SIG-M5 treated with dmso at 0.1 percent for 504 hours (cell line): Measurements from ENCODE around the gene CCDC69.
"Not testable (repeated sequence)": the region's sequence is repeated elsewhere in the genome, so short reads cannot be mapped to it uniquely, and the experiment has no call there.

Experiments used
- DNase-seq: peaks from one replicate; lab custom pipeline; 2025; ENCODE audit not compliant: unreplicated experiment; lab: John Stamatoyannopoulos, UW

CCDC69 gene, protein sequence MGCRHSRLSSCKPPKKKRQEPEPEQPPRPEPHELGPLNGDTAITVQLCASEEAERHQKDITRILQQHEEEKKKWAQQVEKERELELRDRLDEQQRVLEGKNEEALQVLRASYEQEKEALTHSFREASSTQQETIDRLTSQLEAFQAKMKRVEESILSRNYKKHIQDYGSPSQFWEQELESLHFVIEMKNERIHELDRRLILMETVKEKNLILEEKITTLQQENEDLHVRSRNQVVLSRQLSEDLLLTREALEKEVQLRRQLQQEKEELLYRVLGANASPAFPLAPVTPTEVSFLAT

DNA sequence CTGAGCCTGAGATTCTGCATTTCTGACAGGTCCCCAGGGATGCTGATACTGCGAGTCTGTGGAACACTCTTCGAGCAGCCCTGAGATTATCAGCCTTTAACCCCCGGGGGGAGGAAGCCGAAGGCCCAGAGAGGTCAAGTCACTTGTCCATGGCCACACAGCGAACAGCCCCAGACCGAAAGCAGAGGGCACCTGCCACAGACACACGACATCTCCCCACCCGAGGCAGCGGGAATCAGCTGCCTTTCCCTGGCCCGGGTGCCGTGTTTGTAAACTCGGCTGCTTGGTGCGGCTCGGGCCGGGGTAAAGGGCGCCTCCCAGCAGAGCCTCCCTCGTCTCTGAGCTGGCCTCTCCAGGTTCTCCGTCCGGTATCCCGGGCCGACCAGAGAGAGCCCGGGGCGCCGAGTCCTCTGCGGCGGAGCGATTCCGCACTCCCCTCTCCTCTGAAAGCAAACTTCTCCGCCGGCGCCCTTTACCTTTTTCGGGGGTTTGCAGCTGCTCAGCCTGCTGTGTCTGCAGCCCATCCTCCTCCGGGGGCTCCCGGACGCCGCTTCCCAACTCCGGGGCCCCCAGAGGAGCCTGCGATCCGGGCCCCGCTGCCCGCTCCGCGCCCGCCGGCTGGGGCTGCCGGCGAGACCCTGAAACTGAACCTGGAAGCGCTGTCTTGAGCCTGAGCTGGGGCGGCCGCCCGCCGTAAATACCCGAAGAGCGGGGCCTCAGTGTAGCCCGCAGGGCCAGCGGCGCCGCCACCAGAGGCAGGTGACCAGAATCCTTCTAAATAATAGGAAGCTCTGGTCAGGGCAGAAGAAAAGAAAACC lies at the start of gene CCDC69:
Gene CCDC69 (minus strand): TSS at position 646 of the 818 bp plus-strand sequence. CDS start 122 bp downstream, at position 524.
- DNase-seq = peak; percentile 69

DNA sequence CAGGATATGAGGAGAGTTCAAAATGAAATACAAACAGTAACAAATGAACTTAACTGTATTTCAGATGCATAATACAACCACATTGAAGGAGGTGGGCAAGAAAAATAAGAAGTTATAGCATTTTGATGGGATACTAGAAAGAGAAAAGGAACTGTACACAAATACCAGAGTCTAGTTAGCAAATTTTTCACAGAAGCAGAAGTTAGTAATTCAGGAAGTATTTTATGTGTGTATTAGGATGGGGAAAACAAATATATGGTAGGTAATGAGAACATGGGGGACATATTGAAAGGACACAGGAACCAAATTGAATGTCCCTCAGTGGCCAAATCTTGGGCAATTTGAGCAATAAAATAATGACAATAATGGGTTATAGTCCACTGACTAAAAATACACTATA lies 47.4 kb upstream of the CCDC69 start:
- DNase-seq = no peak

DNA sequence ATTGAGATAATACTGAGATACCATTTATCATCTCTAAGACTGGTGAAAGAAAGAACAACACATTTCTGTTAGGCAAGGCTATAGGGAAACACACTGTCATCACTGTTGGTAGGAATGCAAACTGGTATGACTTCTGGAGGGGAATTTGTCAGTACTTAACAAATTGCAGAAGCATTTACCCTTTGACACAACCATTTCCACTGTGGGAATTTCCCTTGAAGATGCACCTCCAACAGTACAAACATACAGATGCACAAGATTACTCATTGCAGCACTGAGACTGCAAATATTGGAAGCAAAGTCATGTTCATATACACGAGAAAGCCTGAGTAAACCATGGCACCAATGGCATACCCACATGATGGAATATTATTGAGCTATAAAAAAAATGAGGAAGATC lies 46.7 kb upstream of the CCDC69 start:
- no peak for DNase-seq

DNA sequence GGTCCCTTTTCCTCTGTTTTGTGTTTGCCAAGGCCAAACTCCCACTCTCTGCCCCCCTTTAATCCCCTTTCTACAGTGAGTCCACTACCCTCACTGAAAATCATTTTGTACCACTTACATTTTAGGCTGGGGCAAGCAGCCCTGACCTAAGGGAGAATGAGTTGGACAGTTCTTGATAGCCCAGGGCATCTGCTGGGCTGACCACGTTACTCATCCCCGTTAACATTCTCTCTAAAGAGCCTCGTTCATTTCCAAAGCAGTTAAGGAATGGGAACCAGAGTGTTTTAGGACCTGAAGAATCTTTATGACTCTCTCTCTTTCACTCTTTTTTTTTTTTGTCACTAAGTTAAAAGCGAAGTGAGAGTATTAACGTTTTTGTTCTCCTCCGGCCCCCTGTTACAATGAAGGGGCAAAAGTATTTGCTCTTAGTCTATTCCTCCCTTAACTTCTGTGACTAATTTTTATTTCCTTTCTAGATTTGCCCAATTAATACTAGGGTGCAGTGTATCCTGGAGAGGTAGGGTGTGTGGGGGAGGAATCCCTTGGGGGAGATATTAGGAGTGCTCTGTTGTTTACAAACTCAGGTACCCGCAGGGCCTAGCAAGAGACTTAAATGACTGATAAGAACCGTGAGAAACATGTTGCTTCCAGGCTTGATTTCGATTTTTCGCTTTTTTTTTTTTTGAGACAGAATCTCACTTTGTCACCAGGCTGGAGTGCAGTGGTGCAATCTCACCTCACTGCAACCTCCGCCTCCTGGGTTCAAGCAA lies 43.8 kb upstream of the CCDC69 start:
- no peak for DNase-seq

DNA sequence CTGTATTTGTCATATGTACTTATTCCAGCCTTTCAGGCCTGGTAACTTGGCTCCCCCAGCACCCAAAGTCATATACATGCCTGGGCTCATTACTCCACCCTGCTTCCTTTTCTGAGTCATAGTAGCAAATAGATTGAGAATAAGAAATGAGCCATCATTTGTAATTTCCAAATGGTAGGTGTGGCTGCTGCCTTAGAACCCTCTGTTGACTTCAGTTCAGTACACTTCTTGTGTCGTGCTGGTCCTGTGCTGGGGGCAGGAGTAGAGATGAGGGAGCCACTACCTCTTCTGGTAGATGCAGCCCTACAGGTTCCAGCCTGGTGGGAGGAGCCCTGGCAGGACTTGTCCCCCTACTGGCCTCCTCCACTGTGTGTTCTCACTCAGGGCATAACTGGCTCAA lies 40.2 kb upstream of the CCDC69 start:
- DNase-seq = peak; percentile 26

DNA sequence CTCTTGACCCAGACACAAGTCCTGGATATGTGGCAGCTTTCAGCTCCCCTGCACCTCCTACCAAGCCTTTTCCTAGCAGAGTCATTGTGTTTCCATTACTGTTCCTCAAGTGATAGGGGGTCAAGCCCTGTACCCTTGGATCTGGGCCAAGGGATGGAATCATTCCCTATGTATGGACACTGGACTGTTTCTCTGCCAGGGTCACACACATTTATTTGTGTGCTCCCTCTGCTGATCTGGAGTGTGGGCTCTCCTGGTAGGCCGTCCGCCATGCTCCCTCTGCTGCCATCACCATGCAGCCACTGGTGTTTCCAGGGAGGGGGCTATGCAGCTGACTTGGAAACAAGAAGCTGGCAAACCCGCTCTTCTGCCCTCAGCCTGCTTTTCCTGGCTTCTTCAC lies 38.6 kb upstream of the CCDC69 start:
- no peak for DNase-seq

DNA sequence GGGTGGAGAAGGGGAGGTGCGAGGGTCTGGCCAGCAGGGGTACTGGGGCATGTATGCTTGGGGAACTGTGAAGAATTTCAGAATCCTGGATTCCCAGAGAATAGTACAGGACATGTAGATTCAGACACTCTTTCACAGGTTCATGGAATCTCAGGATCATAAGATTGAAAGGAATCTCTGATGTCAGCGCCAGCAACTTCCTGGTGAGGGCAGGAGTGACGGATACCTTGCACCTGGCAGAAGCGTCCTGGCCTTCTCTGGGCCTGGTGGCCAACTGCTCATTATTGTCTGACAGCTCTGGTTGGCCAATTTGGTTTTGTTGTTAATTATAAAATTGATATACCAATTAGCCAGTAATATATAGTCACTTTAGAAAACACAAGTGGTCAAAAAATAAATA lies 36.0 kb upstream of the CCDC69 start:
- DNase-seq = no peak

DNA sequence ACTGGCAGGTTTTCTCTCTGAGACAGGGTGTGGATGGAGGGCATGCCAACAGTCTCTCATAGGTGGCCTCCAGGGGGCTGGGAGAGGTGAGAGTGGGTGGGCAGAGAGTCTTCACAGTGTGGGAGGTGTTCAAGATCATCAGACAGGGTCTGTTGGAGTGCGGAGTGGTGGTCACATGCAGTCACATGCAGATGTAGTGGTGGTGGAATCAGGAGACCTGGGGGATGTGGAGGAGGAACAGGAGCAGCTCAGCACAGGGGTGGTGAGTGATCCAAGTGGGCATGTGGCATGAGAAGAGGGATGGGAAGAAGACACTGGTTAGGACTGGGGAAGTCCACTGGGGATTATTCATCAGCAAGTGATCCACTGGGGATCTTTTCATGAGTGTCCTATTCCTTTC lies 34.9 kb upstream of the CCDC69 start:
- DNase-seq = no peak

DNA sequence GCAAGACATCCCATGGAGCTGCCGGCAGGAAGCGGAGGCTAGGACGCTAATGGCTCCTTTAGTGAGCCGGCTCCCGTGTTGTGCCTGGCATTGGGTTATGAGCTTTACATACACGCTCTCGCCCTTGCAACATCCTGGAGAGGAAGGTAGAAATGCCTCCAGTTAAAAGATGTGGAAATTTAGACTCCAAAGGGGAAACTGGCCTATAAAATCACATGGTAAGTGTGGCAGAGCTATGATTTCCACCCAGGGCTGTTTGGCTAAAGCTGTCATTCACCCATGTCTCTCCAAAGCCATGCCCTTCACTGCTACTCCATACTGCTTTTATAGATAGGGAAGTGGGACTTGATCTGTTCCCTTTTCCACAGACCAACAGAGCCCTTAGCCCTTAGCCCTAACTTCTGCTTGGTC lies 34.3 kb upstream of the CCDC69 start:
- DNase-seq = peak; percentile 58

DNA sequence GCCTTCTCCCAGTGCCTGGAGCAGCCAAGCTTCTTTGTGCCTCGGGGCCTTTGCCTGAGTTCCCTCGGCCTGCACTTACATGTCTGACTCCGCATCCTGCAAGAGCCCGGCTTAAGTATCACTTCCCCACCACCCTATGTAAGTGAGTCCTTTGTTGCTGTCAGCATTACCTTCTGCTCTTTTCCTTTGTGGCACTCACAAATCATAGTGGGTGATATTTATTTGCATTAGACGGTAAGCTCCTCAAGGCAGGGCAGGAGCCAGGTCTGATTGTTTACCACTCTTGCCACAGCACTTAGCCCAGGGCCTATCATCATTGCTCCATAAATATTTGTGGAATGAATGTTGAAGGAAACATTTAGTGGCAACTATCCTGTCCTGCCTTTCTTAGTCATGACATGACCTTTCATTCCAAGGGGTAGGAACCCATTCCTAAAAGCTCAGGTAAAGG lies 33.9 kb upstream of the CCDC69 start:
- peak; percentile 60 for DNase-seq

DNA sequence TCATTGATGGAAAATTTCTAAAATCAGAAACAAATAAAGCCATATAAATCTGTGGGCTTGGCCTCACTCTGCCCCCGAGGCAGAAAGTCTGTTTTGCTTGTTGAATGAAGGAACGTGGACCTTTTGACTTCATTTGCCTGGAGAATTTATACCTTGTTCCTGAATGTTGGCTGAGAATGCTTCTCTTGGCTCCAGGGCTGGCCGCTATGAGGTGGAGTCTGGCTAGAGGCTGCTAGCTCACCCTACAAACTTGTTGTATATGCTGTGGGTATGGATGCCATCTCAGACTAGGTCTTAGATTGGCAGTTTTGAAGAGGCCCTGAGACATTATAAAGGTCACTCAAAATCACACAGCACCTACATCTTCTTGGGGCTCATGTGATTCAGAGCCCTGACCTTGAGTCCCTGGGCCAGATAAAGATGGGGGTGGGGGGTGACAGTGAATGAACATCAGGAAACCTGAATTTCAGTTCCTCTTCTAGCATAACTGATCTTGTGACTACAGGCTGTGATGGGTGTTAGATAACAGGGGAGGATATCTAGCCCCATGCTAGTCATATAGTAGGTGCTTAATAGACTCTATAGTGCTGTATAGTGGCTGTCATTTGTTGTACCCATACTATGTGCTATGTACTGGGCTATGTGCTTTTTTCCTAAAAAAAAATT lies 31.9 kb upstream of the CCDC69 start:
- peak; percentile 73 for DNase-seq

DNA sequence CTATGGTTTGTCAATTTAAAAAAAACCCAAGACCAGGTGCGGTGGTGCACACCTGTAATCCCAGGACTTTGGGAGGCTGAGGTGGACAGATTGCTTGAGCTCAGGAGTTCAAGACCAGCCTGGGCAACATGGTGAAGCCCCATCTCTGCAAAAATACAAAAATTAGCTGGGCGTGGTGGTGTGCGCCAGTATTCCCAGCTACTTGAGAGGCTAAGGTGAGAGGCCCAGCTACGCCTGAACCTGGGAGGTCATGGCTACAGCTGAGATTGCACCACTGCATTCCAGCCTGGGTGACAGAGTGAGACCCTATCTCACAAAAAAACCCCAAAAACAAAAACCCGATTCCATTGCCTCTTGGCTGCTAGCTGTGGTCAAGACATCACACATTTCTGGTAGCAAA lies 31.1 kb upstream of the CCDC69 start:
- not testable (repeated sequence) for DNase-seq

DNA sequence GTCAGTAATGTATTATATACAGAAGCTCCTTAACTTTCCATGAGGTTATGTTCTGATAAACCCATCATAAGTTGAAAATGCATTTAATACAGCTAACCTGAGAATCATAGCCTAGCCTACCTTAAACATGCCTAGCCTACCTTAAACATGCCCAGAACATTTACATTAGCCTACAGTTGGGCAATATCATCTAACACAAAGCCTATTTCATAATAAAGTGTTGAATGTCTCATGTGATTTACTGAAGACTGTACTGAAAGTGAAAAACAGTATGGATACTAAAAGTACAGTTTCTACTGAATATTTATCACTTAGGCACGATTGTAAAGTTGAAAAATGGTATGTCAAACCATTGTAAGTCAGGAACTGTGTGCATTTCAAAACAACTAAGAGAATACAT lies 30.7 kb upstream of the CCDC69 start:
- DNase-seq = no peak

DNA sequence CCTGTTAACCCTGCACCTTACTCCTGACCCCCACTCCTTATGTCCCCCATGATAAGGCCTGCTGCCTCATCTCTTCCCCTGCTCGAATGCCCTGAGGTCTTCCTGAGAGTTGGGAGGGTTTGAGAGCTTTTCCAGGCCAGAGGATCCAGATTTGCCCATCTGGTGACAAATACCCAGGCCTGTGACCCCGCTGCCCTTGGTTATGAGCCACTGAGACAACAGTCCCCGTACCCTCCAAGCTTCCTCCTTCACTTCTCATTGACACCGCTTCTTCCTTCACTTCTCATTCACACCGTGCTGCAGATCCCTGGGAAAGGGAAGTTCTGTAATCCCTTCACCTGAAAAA lies 29.7 kb upstream of the CCDC69 start:
- no peak for DNase-seq

DNA sequence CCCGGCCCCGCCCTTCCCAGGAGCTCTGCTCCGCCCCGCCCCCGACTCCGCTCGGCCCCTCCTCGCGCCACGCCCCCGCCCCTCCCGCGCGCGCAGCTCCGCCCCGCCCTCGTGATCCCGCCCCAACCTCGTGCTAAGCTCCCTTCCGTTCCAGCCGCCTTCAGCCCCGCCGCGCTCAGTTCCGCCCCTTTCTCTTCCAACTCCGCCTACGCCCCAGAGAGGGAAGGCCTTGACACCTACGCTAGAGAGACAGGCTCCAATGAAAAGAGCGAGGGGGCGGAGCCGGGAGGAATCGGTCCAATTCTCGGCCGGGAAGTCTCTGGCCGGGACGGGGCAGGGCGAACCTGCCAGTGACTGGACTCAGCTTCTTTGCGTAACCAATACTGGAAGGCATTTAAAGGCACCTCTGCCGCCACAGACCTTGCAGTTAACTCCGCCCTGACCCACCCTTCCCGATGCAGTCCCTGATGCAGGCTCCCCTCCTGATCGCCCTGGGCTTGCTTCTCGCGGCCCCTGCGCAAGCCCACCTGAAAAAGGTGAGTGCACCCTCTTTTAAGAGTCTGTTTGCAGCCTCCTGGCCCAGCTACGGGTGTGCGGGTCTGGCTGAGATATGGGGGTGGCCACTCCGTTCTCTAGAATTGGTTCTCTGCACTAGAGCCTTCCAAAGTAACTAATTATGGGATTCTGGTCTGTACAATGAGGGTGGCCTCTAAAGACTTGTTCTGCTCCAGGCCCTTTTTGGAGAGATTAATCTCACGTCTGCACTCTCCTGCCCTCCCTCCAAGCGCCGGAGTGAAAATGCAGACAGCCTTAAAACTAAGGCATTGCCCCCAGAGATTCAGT lies 29.1 kb upstream of the CCDC69 start, which contains the start of gene GM2A:
Gene GM2A (plus strand): TSS at position 424 of the 843 bp plus-strand sequence. CDS start 32 bp downstream, at position 456.
- peak; percentile 100 for DNase-seq

DNA sequence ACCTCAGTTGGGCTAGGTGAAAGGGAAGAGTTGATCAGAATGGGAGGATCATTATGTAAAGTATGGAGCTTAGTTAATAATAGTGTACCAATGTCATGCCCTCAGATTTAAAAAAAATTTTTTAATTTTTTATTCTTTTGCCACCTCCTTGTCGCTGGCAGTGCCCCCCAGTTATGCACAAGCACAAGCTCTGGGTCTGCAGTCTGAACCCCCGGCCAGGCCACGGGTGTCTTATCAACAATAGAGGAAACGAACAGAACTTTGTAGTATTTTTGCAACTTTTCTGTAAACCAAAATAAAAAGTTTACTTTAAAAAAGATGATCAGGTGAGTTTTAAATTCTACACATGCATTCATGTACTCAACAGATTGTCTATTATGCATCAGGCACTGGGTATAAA lies 27.7 kb upstream of the CCDC69 start:
- DNase-seq = no peak

DNA sequence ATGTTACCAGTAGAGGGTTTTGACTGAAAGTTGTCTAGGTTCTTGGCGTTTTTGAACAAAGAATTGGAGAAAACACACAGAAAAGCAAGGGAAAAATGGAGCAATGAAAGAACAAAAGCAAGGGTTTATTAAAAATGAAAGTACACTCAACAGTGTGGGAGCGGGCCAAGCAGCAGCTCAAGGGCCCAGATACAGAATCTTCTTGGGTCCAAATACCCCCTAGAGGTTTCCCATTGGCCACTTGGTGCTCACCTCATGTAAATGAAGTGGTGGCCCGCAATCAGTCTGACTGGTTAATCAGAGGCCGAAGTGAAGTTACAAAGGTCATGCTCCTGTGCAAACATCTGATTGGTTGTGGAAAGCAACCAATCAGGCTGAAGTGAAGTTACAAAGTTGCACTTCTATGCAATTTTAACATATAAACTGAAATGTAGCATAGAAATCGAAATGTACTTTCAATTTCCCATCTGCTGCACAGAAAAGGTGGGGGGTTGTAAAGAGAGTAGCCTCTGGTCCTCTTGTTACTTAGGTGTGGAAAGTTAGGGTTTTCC lies 27.2 kb upstream of the CCDC69 start:
- no peak for DNase-seq

DNA sequence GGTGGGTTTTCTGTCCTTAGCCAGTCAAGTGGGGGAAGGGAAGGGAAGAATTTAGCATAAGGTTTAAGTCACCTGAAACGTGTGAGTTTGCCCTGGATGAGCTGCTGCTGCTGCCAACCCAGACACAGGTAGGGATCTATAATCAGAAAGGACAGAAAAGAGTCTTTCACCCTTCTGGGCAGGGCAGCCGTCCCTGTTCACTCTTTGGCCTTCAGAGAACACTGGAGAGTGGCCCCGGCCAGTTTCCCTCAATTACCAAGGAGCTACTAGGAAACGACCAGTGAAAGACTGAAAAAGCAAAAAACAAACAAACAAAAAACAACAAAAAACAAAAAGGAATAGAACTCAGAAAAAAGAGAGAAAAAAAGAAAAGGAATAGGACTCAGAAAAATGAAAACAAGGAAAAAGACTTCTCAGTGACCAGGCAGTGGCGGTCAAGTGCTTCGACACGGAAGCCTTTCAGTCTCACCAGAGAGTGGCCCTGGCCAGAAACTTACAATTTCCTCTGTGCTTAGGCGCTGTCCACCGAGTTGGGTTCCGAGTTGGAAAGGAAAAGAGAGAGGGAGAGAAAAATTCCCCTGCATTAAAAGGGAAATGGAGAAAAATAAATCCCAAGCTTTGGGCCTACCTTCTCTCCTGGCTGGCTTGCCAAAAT lies 26.6 kb upstream of the CCDC69 start:
- DNase-seq = no peak

DNA sequence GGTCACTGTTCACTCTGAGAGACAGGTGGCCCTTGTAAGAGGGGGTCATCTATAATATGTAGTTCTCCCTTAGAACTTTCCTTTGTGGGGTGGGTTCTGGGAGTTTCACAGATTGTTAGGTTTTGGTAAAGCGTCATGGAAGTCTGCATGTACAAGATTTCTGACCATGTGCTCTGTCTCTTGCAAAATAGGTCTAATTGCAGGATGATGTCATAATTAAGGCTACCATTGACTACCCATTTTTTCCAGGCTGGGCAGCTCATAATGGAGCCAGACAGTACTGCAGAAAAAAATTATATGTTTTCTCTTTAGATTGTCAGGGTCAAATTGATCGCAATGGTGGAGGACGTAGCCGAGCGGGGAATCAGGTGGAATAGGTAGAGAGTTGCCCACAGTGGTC lies 25.4 kb upstream of the CCDC69 start:
- no peak for DNase-seq
